Ascending aorta (tissue), 2 donors: ENCODE data around the gene GART. TPM values are rescaled to one million over a fixed set of nuclear protein-coding genes. Genes with fewer than 3 reads are reported as not detected.

Experiments
- DNase-seq, 2 donors: peaks; one replicate each; pipeline ENCODE4 v3.0.0-alpha.2; 2019; ENCODE audit warnings: low spot score in 2 of 2
- H3K27ac ChIP-seq, 2 donors: fragments of 200-600 bp; sonication (generic); one replicate each; pipeline ENCODE4 v1.5.1; 2016 to 2017; ENCODE audit warnings: mild to moderate bottlenecking in 1 of 2
- H3K27me3 ChIP-seq: fragments of 200-600 bp; sonication (generic); one replicate; pipeline ENCODE4 v1.5.1; 2017
- H3K36me3 ChIP-seq, 2 donors: fragments of 200-600 bp; sonication (generic); one replicate each; pipeline ENCODE4 v1.5.1; 2016
- H3K4me1 ChIP-seq, 2 donors: fragments of 200-600 bp; sonication (generic); one replicate each; pipeline ENCODE4 v1.5.1; 2016 to 2017; ENCODE audit warnings: mild to moderate bottlenecking in 1 of 2
- H3K4me3 ChIP-seq, 2 donors: fragments of 200-600 bp; sonication (generic); one replicate each; pipeline ENCODE4 v1.5.1; 2016 to 2017; ENCODE audit warnings: mild to moderate bottlenecking in 1 of 2
- H3K9me3 ChIP-seq, 2 donors: fragments of 200-600 bp; sonication (generic); one replicate each; pipeline ENCODE4 v1.5.1; 2016
- CTCF ChIP-seq, 3 experiments: fragments of 200-600 bp in 2 of 3; fragments of 450-650 bp in 1 of 3; sonication (generic) in 2 of 3; IDR thresholded peaks; one replicate each; pipeline ENCODE4 v1.5.1; 2016 to 2019; ENCODE audit warnings: antibody characterized with exemption in 3 of 3, mild to moderate bottlenecking in 1 of 3, moderate library complexity in 1 of 3
- intact Hi-C: fragments of 100-400 bp; cut with DNase I; formaldehyde crosslinking; loops from one replicate; pipeline ENCODE4 v1.15.1; 2023
- total RNA-seq: library from RNA; depleted of rRNA; stranded (reverse); fragments of >200 nt; gene quantifications from one replicate; pipeline ENCODE4 v1.1.0, GENCODE V29; 2016

GART gene
- total RNA-seq, 1 donor from 2014 or later: 22.4 TPM

- peaks cover 0 to 12% of the 10 kb centered on the region in 2 donors for H3K4me1 ChIP-seq
- TF ChIP-seq CTCF (IDR thresholded peaks at IDR 0.05): no peak
Measured at GRCh38 chr21:33559813-33560212, 17.9 kb upstream of the GART start.

GRCh38 chr21:33558777-33559421, 17.0 kb upstream of the GART start:
- Histone ChIP-seq H3K27me3 (no peaks in the 10 kb centered on the region), H3K36me3 (peaks cover 61 to 95% of the 10 kb centered on the region in 2 donors), H3K4me3 (no peak overlapping the region), H3K4me1 (peaks cover 0 to 12% of the 10 kb centered on the region in 2 donors), H3K27ac (no peak overlapping the region), H3K9me3 (no peaks in the 10 kb centered on the region)
- intact Hi-C loops: no loop called here
- no peak for TF ChIP-seq CTCF (IDR thresholded peaks at IDR 0.05)
- DNase-seq: no peak

More at GRCh38 chr21:33559813-33560212, 17.9 kb upstream of the GART start:
- H3K27ac ChIP-seq: no peak overlapping the region
- DNase-seq: no peak
- intact Hi-C loops: no loop called here
- no peaks in the 10 kb centered on the region for H3K27me3 ChIP-seq
- H3K4me3 ChIP-seq: no peak overlapping the region
- no peaks in the 10 kb centered on the region for H3K9me3 ChIP-seq
- H3K36me3 ChIP-seq: peaks cover 52 to 90% of the 10 kb centered on the region in 2 donors

GRCh38 chr21:33557447-33557846, 15.5 kb upstream of the GART start:
- no peak for TF ChIP-seq CTCF (IDR thresholded peaks at IDR 0.05)
- no peak for DNase-seq
- no peaks in the 10 kb centered on the region for H3K9me3 ChIP-seq
- H3K4me3 ChIP-seq: no peak overlapping the region
- no peak overlapping the region for H3K27ac ChIP-seq
- peaks cover 75 to 96% of the 10 kb centered on the region in 2 donors for H3K36me3 ChIP-seq
- intact Hi-C loops: no loop called here
- H3K4me1 ChIP-seq: peaks cover 0 to 12% of the 10 kb centered on the region in 2 donors
- H3K27me3 ChIP-seq: no peaks in the 10 kb centered on the region

- intact Hi-C loops: no loop called here
- Histone ChIP-seq H3K36me3 (peaks cover 79 to 98% of the 10 kb centered on the region in 2 donors), H3K4me1 (peaks cover 0 to 10% of the 10 kb centered on the region in 2 donors), H3K27me3 (no peaks in the 10 kb centered on the region), H3K9me3 (no peaks in the 10 kb centered on the region), H3K4me3 (no peak overlapping the region), H3K27ac (no peak overlapping the region)
- DNase-seq: no peak
- no peak for TF ChIP-seq CTCF (IDR thresholded peaks at IDR 0.05)
Measured at GRCh38 chr21:33554982-33555344, 13.0 kb upstream of the GART start.

GRCh38 chr21:33554236-33554981, 12.5 kb upstream of the GART start:
- TF ChIP-seq CTCF (IDR thresholded peaks at IDR 0.05): no peak
- H3K36me3 ChIP-seq: peaks cover 79 to 98% of the 10 kb centered on the region in 2 donors

More at GRCh38 chr21:33554236-33554981, 12.5 kb upstream of the GART start:
- no peak for DNase-seq
- Histone ChIP-seq H3K9me3 (no peaks in the 10 kb centered on the region), H3K4me3 (no peak overlapping the region), H3K4me1 (peaks cover 0 to 10% of the 10 kb centered on the region in 2 donors), H3K27me3 (no peaks in the 10 kb centered on the region), H3K27ac (no peak overlapping the region)
- intact Hi-C loops: no loop called here
